WERI-Rb-1 (cell line): ENCODE measurements around the gene GRIK4.

Experiments used
- DNase-seq: peaks from one replicate; pipeline ENCODE4 v3.0.0-alpha.2; 2020
- H3K27ac ChIP-seq: fragments of 250-450 bp; sonication (Bioruptor Pico); 2 replicates; pipeline ENCODE4 v1.5.1; 2020; ENCODE audit warnings: mild to moderate bottlenecking, moderate library complexity
- H3K27me3 ChIP-seq: fragments of 250-450 bp; sonication (Bioruptor Pico); 2 replicates; pipeline ENCODE4 v1.5.1; 2021; ENCODE audit warnings: mild to moderate bottlenecking, low read depth, moderate library complexity; ENCODE audit not compliant: insufficient read depth, severe bottlenecking
- H3K36me3 ChIP-seq: fragments of 250-450 bp; sonication (Bioruptor Pico); 2 replicates; pipeline ENCODE4 v1.5.1; 2020; ENCODE audit warnings: mild to moderate bottlenecking, moderate library complexity
- H3K4me3 ChIP-seq: 2 replicates; pipeline ENCODE4 v1.5.1; 2011; ENCODE audit warnings: low read depth, mild to moderate bottlenecking, control low read depth, low read length
- H3K9me3 ChIP-seq: fragments of 250-450 bp; sonication (Bioruptor Pico); 2 replicates; pipeline ENCODE4 v1.5.1; 2021; ENCODE audit warnings: mild to moderate bottlenecking, moderate library complexity; ENCODE audit not compliant: severe bottlenecking
- CTCF ChIP-seq: IDR thresholded peaks from 2 replicates; pipeline ENCODE4 v1.5.1; 2011; ENCODE audit warnings: low read depth, mild to moderate bottlenecking, control low read depth, inconsistent platforms, low read length

Gene GRIK4

DNA sequence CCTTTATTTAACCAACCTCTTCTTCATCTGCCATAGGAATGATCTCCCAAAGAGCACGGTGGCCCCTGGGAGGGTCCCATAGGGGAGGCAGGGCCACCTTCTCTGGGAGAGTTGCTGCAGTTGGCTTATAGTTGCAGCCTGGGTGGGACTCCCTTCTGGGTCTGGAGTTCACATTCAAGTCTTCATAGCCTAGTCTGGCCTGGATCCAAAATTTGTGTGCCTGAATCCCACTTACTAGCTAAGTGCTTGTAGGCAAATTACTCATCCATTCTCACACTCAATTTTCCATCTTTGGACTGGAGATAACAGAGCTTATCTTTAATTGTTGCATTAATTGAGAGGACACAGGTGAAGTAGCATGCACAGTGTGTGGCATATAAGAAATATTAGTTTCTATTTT is 163.6 kb downstream of the GRIK4 start:
- DNase-seq = no peak
- Histone ChIP-seq H3K27ac (no peak overlapping the region), H3K27me3 (no peaks in the 10 kb centered on the region), H3K36me3 (no peaks in the 10 kb centered on the region), H3K4me3 (no peak overlapping the region), H3K9me3 (peaks cover 4% of the 10 kb centered on the region)
- TF ChIP-seq CTCF = no peak

GRCh38 chr11:120676991-120677390 is 165.4 kb downstream of the GRIK4 start:
- TF ChIP-seq CTCF = no peak
- peaks cover 4% of the 10 kb centered on the region for H3K9me3 ChIP-seq
- H3K27me3 ChIP-seq = no peaks in the 10 kb centered on the region
- no peak overlapping the region for H3K4me3 ChIP-seq
- no peaks in the 10 kb centered on the region for H3K36me3 ChIP-seq
- DNase-seq = no peak
- H3K27ac ChIP-seq = no peak overlapping the region; the same call in 1 of the 2 replicates

DNA sequence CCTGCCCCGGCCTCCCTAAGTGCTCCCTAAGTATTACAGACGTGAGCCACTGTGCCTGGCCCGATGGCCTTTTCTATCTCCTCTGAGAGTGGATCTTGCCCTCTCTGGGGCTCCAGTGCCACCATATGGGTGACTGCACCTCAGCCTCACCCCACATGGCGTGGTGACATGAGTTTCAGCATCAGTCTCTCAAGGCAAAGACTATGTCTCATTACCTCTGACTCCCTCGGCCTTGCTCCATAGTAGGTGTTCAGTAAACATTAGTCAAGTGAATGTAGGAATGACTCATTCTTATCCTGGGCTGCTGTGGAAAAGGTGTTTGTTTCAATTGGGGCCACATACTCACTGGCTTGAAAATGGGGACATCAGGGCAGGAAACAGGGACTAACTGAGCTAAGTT is 168.8 kb downstream of the GRIK4 start:
- peaks cover 4% of the 10 kb centered on the region for H3K9me3 ChIP-seq
- TF ChIP-seq CTCF = no peak
- H3K27ac ChIP-seq = no peak overlapping the region
- no peak overlapping the region for H3K4me3 ChIP-seq
- H3K27me3 ChIP-seq = no peaks in the 10 kb centered on the region
- no peak for DNase-seq
- no peaks in the 10 kb centered on the region for H3K36me3 ChIP-seq

DNA sequence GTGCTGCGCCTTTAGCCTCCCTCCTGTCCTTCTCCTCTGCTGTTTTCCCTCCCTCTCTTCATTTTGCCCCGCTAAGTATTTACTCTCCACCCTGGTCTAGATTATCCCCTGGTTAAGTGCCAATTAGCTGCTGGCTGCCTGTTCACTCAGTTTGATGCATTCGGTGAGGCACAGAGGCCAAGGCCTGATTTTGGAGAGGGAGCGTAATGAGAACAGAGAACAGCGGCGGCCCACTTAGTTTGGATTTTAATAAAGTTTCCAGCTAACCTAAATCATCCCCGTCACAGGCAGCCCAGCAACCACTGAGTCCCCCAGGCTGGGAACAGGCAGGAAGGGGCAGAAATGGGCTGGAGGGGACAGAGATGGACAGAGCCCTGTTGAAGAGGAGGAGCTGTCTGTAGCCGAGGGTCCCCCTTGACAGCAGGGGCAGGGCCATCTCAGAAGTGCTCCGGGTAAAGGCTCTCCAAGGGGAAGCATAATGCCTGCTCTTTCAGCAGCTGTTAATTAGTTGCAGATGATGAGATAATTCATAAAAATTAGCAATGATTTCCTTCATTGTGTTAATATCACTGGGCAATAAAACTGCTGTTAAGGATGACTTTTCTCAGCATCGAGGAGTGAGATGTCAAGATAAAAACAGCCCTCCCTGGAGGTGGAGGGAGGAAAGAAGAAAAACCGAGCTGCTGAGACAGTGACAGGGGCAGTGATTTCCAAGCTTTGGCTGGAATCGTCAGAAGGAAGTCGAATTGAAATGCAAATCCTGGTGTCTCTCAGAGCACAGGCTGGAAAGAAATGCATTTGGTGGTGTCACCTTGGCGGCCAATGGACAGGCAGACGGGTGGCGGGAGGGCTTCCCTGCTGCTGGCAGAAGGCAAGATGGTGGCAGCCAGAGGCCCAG is 170.1 kb downstream of the GRIK4 start:
- Histone ChIP-seq H3K4me3 (no peak overlapping the region), H3K27ac (no peak overlapping the region), H3K9me3 (no peaks in the 10 kb centered on the region), H3K36me3 (no peaks in the 10 kb centered on the region), H3K27me3 (no peaks in the 10 kb centered on the region)
- DNase-seq = no peak
- TF ChIP-seq CTCF = no peak

DNA sequence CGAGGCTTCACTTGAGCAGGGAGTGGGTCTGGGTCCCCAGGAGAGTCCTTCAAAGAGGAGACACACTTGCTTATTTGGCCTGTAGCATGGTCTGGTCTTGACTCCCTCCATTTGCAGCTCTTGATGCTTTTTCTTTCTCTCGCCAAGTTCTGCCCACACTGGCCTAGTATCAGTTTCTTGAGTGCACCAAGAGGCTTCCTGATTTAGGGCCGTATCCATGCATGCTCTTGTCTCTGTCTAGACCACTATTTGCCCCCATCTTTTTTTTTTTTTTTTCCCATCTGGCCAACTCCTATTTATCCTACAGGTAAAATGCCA is 170.7 kb downstream of the GRIK4 start:
- Histone ChIP-seq H3K27ac (no peak overlapping the region), H3K9me3 (no peaks in the 10 kb centered on the region), H3K27me3 (no peaks in the 10 kb centered on the region), H3K36me3 (no peaks in the 10 kb centered on the region), H3K4me3 (no peak overlapping the region)
- no peak for DNase-seq
- TF ChIP-seq CTCF = no peak

DNA sequence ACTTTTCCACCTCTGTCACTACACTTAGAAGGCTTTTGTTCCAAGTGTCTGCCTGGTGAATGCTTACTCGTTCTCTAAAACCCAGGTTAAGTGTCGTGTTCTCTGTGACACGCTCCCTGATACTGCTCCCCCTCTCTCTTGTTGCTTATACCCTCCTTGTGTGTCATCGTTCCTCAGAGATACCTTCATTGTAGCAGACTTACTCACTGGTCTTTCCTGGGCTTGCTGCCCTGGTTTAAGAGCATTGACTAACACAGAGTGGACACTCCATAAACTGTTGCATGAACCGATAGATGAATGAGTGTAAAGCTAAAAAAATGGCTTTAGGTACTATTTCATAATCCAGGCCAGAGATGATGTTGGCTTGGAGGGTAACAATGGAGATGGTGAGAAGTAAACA is 171.3 kb downstream of the GRIK4 start:
- Histone ChIP-seq H3K27ac (no peak overlapping the region), H3K9me3 (no peaks in the 10 kb centered on the region), H3K27me3 (no peaks in the 10 kb centered on the region), H3K4me3 (no peak overlapping the region), H3K36me3 (no peaks in the 10 kb centered on the region)
- no peak for TF ChIP-seq CTCF
- DNase-seq = no peak
